Heart left ventricle (tissue), 13 donors: Measurements from ENCODE around the gene ROPN1L.

Experiments
- CTCF ChIP-seq, 12 donors: fragments of 200-600 bp; sonication (generic) in 4 of 12; IDR thresholded peaks; one replicate each; pipeline versions ENCODE4 v1.5.0 to v1.8.0; 2018 to 2022; ENCODE audit warnings: antibody characterized with exemption in 12 of 12, mild to moderate bottlenecking in 5 of 12
- POLR2A ChIP-seq, 2 donors: fragments of 450-650 bp; IDR thresholded peaks; one replicate each; pipeline ENCODE4 v1.6.1; 2017; ENCODE audit warnings: antibody characterized with exemption in 2 of 2, mild to moderate bottlenecking in 2 of 2, moderate library complexity in 2 of 2
- donor health status: ischemic (EF 13 %, LVEDD 7.1; RV severe dilation, severe dysfunction).
- donor health status: DM: no; HTN: yes; CAD: no.
- donor health status: DM: no; HTN: no; CAD: no.
- donor health status: ischemic (EF 25% LVEDD 6.9; RV normal size, moderate dysfunction).
- donor health status: ischemic (EF 25% LVEDD 5.7; RV mildly dilated, moderate dysfunction).
- donor health status: ischemic (EF 35%, LVEDD 5.7; RV mildly dilated, moderate dysfunction).
- donor health status: nonischemic (EF 11% LVEDD 7.7; RV severe dilation, severe dysfunction).
- donor health status: DM: yes; HTN: yes; CAD: no.
- donor health status: PGD.
- donor health status: ischemic (EF 29% LVEDD 5.4; RV normal size, mild dysfunction).
- donor health status: nonischemic (EF 23%, LVEDD 6.1; RV moderate dilation, normal function).

- TF ChIP-seq CTCF (IDR thresholded peaks at IDR 0.05) (no peak), POLR2A (IDR thresholded peaks at IDR 0.05) (no peak)
These were observed 30.0 kb downstream of the ROPN1L start for GRCh38 chr5:10471677-10472076.
